ENCODE measurements around the gene CDC25A. TPM values are rescaled to one million over a fixed set of nuclear protein-coding genes. Genes with fewer than 3 reads are reported as not detected.
"Not testable (repeated sequence)": the region's sequence is repeated elsewhere in the genome, so short reads cannot be mapped to it uniquely, and the experiment has no call there.

Gene CDC25A
- total RNA-seq, 1 donor = 9.9 TPM

DNA sequence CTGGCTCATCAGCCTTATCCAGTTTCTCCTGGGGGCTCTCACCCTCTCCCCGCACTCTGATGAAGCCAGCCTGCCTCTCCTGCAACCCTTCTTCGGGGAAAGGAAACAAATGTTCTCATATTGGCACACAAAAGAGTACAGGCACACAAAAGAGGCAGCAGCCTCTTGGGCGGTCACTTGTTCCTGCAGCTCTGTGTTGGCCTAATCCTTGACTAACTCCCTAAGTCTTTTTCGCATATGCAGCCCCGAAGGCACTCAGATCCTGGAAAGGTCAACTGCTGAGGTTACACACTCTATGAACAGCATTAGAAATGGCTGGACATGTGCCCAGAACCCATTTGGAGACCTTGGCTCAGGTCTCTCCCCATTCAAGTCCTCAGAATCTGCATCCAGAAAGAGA lies 27.7 kb upstream of the CDC25A start:
- H3K4me3 ChIP-seq (ENCODE audit: low read depth, low read length) = no peak overlapping the region
- DNase-seq (ENCODE audit: low read depth) = peak; percentile 50
- TF ChIP-seq, protein P1, sequence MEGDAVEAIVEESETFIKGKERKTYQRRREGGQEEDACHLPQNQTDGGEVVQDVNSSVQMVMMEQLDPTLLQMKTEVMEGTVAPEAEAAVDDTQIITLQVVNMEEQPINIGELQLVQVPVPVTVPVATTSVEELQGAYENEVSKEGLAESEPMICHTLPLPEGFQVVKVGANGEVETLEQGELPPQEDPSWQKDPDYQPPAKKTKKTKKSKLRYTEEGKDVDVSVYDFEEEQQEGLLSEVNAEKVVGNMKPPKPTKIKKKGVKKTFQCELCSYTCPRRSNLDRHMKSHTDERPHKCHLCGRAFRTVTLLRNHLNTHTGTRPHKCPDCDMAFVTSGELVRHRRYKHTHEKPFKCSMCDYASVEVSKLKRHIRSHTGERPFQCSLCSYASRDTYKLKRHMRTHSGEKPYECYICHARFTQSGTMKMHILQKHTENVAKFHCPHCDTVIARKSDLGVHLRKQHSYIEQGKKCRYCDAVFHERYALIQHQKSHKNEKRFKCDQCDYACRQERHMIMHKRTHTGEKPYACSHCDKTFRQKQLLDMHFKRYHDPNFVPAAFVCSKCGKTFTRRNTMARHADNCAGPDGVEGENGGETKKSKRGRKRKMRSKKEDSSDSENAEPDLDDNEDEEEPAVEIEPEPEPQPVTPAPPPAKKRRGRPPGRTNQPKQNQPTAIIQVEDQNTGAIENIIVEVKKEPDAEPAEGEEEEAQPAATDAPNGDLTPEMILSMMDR (IDR thresholded peaks at IDR 0.05; ENCODE audit: insufficient read depth, low read depth, low read length) = no peak

DNA sequence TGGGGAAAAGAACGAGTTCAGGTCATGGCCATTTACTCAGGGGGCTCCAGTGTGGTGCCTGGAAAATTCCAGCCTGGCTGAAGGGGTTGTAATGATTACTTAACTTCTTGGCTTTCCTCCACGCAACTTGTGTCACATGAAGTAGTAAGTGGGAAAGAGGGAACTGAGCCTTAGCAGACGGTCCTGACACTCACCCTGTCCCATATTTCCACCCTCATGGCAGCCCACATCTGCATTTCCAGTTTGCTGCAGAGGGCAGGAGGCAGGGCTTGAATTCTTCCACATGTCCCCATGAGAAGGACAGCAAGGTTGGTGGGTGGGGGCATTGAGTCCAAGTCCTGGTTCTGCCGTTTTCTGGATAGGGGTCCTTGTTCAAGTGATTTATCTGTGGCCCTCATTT lies 27.2 kb upstream of the CDC25A start:
- peak; percentile 79 for DNase-seq (ENCODE audit: low read depth)
- TF ChIP-seq, protein P1 (IDR thresholded peaks at IDR 0.05; ENCODE audit: insufficient read depth, low read depth, low read length) = no peak

DNA sequence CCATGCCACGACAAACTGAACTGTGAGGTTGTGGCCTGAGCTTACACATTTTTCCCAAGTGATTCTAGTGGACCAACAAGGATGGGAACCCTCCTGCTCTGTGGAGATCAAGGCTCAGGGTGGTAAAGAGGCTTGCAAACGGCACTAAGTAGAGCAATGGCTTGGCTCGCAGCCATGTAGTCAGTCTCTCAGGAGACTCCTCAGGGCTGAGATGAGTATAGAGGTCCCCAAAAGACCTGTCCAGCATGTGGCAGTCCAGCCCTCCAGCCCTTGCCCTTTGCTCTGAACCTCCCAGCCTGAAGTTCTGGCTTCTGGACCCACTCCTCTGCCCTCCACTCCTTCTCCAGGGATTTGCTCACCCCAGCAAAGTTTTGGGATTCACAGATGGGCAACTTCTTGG lies 26.8 kb upstream of the CDC25A start:
- peak; percentile 12 for DNase-seq (ENCODE audit: low read depth)
- H3K4me3 ChIP-seq (ENCODE audit: low read depth, low read length) = no peak overlapping the region
- TF ChIP-seq, protein P1 (IDR thresholded peaks at IDR 0.05; ENCODE audit: insufficient read depth, low read depth, low read length) = no peak

More for the DNA sequence above, 27.2 kb upstream of the CDC25A start:
- no peak overlapping the region for H3K4me3 ChIP-seq (ENCODE audit: low read depth, low read length)

DNA sequence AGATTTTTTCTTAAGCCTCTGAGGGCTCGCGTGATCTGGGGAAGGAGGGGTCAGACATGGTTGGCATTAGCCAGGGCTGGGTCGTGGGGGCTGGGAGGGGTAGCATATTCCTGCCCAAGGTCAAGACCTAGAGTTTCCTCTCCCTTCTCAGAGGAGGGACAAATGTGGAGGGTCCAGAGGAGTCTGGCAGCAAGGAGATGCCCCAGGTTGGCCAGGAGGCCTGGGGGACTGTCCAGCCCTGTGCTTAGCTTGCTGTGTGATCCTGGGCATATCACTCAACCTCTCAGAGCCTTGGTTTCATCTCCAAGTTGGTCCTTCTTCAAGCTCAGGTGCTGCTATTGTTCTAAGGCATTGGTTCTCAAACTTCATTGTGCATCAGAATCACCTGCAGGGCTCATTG lies 26.0 kb upstream of the CDC25A start:
- DNase-seq (ENCODE audit: low read depth) = no peak
- TF ChIP-seq, protein P1 (IDR thresholded peaks at IDR 0.05; ENCODE audit: insufficient read depth, low read depth, low read length) = no peak

DNA sequence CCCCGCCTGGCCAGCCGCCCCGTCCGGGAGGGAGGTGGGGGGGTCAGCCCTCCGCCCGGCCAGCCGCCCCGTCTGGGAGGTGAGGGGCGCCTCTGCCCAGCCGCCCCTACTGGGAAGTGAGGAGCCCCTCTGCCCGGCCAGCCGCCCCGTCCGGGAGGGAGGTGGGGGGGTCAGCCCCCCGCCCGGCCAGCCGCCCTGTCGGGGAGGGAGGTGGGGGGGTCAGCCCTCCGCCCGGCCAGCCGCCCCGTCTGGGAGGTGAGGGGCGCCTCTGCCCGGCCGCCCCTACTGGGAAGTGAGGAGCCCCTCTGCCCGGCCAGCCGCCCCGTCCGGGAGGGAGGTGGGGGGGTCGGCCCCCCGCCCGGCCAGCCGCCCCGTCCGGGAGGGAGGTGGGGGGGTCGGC lies 23.6 kb upstream of the CDC25A start:
- DNase-seq (ENCODE audit: low read depth); H3K4me3 ChIP-seq (ENCODE audit: low read depth, low read length): not testable (repeated sequence)

More for the DNA sequence above, 26.0 kb upstream of the CDC25A start:
- H3K4me3 ChIP-seq (ENCODE audit: low read depth, low read length) = no peak overlapping the region

DNA sequence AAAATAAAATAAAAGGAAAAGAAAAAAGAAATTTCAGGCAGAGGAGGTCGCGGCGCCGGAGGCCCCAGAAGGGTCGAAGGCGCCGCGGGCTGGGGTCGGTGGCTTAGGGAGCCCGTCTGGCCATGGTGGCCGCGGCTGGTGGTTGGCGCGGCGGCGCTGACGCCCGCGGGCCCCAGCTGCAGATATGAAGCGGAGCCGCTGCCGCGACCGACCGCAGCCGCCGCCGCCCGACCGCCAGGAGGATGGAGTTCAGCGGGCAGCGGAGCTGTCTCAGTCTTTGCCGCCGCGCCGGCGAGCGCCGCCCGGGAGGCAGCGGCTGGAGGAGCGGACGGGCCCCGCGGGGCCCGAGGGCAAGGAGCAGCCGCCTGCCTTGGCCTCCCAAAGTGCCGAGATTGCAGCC lies 22.3 kb upstream of the CDC25A start:
- H3K4me3 ChIP-seq (ENCODE audit: low read depth, low read length); DNase-seq (ENCODE audit: low read depth): not testable (repeated sequence)

DNA sequence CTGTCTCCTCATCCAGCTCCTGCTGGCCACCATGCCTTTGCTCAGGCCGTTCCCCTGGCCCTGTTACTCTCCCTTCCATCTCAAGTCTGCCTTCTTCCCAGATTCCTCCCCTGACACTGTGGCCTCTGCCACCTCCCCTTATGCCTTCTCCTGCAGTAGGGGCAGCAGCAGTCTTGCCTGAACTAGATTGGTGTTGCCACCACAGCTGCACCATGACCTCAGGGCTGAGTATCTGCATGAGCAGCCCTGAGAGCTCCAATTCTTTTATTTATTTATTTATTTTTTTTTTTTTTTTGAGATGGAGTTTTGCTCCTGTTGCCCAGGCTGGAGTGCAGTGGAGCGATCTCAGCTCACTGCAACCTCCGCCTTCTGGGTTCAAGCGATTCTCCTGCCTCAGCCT lies 21.2 kb upstream of the CDC25A start:
- H3K4me3 ChIP-seq (ENCODE audit: low read depth, low read length) = no peak overlapping the region
- no peak for DNase-seq (ENCODE audit: low read depth)
- TF ChIP-seq, protein P1 (IDR thresholded peaks at IDR 0.05; ENCODE audit: insufficient read depth, low read depth, low read length) = no peak

DNA sequence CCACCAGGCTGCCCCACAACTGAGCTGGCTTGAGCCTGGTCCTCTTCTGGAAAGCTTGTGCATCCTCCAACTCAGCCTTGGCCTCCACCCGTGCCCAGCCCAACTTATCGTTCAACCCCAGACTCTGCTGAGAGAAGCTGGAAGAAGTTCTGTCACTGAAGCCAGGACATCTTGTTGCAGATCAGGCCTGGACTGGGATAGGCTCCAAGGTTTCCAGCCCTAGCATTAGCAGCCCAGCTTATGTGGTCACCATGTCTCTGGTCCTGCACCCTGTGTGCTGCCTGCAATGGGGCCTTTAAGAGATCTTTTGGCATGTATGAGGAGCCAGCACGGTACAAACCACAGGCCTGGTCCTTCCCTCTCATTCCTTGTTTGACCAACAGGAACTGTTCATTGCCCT lies 19.9 kb upstream of the CDC25A start:
- TF ChIP-seq, protein P1 (IDR thresholded peaks at IDR 0.05; ENCODE audit: insufficient read depth, low read depth, low read length) = no peak
- no peak for DNase-seq (ENCODE audit: low read depth)
- no peak overlapping the region for H3K4me3 ChIP-seq (ENCODE audit: low read depth, low read length)

Measured in fibroblast of villous mesenchyme (primary cell).